SK-N-SH (cell line): ENCODE results near the gene MPP3. TPM values are rescaled to one million over a fixed set of nuclear protein-coding genes. Genes with fewer than 3 reads are reported as not detected.

Experiments
- CTCF ChIA-PET: fragments of 300-600, 350-600 bp; formaldehyde crosslinking; extraction: SDS; loops from one replicate; lab custom pipeline; 2021; lab: Yijun Ruan, JAX
- POLR2A ChIA-PET: fragments of 350-600 bp; sonication (Branson Sonifier 250); formaldehyde crosslinking; extraction: SDS; loops from one replicate; lab custom pipeline; 2020; ENCODE audit warnings: antibody characterized with exemption, inconsistent platforms; lab: Yijun Ruan, JAX
- DNase-seq: peaks from one replicate; pipeline ENCODE4 v3.0.0; 2012
- H2AFZ ChIP-seq: fragments of 200-600 bp; sonication (generic); 2 replicates; pipeline ENCODE4 v1.8.1; 2016; ENCODE audit warnings: antibody characterized with exemption, mild to moderate bottlenecking, low read depth
- H3F3A ChIP-seq: fragments of 200-600 bp; sonication (generic); replicated peaks from 2 replicates; pipeline ENCODE3; 2016; ENCODE audit warnings: antibody characterized with exemption, mild to moderate bottlenecking; ENCODE audit not compliant: insufficient read depth
- H3K27ac ChIP-seq, 2 experiments: fragments of 200-500 bp in 1 of 2; fragments of 200-600 bp in 1 of 2; sonication (Bioruptor generic) in 1 of 2; sonication (generic), shearing (Covaris generic) in 1 of 2; 2 replicates each; pipeline versions ENCODE4 v1.5.1 to v1.6.1; 2014 to 2016; ENCODE audit warnings: low read depth in 2 of 2, inconsistent platforms in 1 of 2, low read length in 1 of 2, mild to moderate bottlenecking in 1 of 2, mixed read lengths in 1 of 2
- H3K27me3 ChIP-seq: fragments of 200-600 bp; sonication (generic), shearing (Covaris generic); 2 replicates; pipeline ENCODE4 v1.6.1; 2016; ENCODE audit warnings: mixed run types; ENCODE audit not compliant: insufficient read depth
- H3K36me3 ChIP-seq, 2 experiments: fragments of 200-500 bp in 1 of 2; fragments of 200-600 bp in 1 of 2; sonication (Bioruptor generic) in 1 of 2; sonication (generic) in 1 of 2; replicated peaks in 1 of 2; 2 replicates each; pipeline versions ENCODE3 to v1.5.1; 2014 to 2016; ENCODE audit warnings: low read length in 1 of 2, mild to moderate bottlenecking in 1 of 2; ENCODE audit not compliant: insufficient read depth in 2 of 2, control insufficient read depth in 1 of 2
- H3K4me1 ChIP-seq, 2 experiments: fragments of 200-500 bp in 1 of 2; fragments of 200-600 bp in 1 of 2; sonication (Bioruptor generic) in 1 of 2; sonication (generic), shearing (Covaris generic) in 1 of 2; 2 replicates each; pipeline versions ENCODE4 v1.5.1 to v1.6.1; 2014 to 2016; ENCODE audit warnings: low read depth in 1 of 2, low read length in 1 of 2, mixed run types in 1 of 2; ENCODE audit not compliant: insufficient read depth in 2 of 2, control insufficient read depth in 1 of 2
- H3K4me2 ChIP-seq: fragments of 200-600 bp; sonication (generic), shearing (Covaris generic); 2 replicates; pipeline ENCODE4 v1.6.1; 2017; ENCODE audit warnings: mixed run types
- H3K4me3 ChIP-seq, 2 experiments: fragments of 200-500 bp in 1 of 2; fragments of 200-600 bp in 1 of 2; sonication (Bioruptor generic) in 1 of 2; sonication (generic), shearing (Covaris generic) in 1 of 2; 2 replicates each; pipeline versions ENCODE4 v1.5.1 to v1.8.1; 2014 to 2016; ENCODE audit warnings: low read depth in 2 of 2, inconsistent platforms in 1 of 2, low read length in 1 of 2, mild to moderate bottlenecking in 1 of 2, mixed read lengths in 1 of 2, moderate library complexity in 1 of 2
- H3K79me2 ChIP-seq: fragments of 200-600 bp; sonication (generic); 2 replicates; pipeline ENCODE4 v1.8.1; 2017; ENCODE audit warnings: mild to moderate bottlenecking; ENCODE audit not compliant: insufficient read depth
- H3K9ac ChIP-seq: fragments of 200-600 bp; sonication (generic); 2 replicates; pipeline ENCODE4 v1.6.1; 2017; ENCODE audit warnings: mixed run types
- H3K9me2 ChIP-seq: fragments of 200-600 bp; sonication (generic); 2 replicates; pipeline ENCODE4 v1.6.1; 2017; ENCODE audit warnings: mixed run types
- H3K9me3 ChIP-seq: fragments of 200-600 bp; sonication (generic); 2 replicates; pipeline ENCODE4 v1.6.1; 2017; ENCODE audit warnings: mixed run types, mild to moderate bottlenecking, moderate library complexity
- H4K20me1 ChIP-seq: fragments of 200-600 bp; sonication (generic); 2 replicates; pipeline ENCODE4 v1.6.1; 2017; ENCODE audit warnings: mild to moderate bottlenecking, mixed run types; ENCODE audit not compliant: insufficient read depth
- GATA2 ChIP-seq: sonication (generic); formaldehyde crosslinking; IDR thresholded peaks from 2 replicates; pipeline ENCODE4 v1.5.0; 2020; ENCODE audit warnings: mild to moderate bottlenecking, missing genetic modification reagents
- IRF3 ChIP-seq: fragments of 150-350 bp; IDR thresholded peaks from 2 replicates; pipeline ENCODE4 v1.6.1; 2016; ENCODE audit warnings: mild to moderate bottlenecking, low read depth, low read length
- JUND ChIP-seq: IDR thresholded peaks from 2 replicates; pipeline ENCODE4 v1.4.0; 2012
- MEF2A ChIP-seq: IDR thresholded peaks from 2 replicates; pipeline ENCODE4 v1.4.0; 2012; ENCODE audit warnings: low read depth, borderline replicate concordance
- MXI1 ChIP-seq: IDR thresholded peaks from 2 replicates; pipeline ENCODE4 v1.6.1; 2012; ENCODE audit warnings: mild to moderate bottlenecking, low read depth, low read length, improper control_type of control experiment
- NFIC ChIP-seq: IDR thresholded peaks from 2 replicates; pipeline ENCODE4 v1.4.0; 2012; ENCODE audit warnings: borderline replicate concordance
- NRF1 ChIP-seq: IDR thresholded peaks from 2 replicates; pipeline ENCODE4 v1.6.1; 2012; ENCODE audit warnings: low read depth, mild to moderate bottlenecking, low read length
- PBX3 ChIP-seq: IDR thresholded peaks from 2 replicates; pipeline ENCODE4; 2012
- RAD21 ChIP-seq: IDR thresholded peaks from 2 replicates; pipeline ENCODE4 v1.6.1; 2012; ENCODE audit warnings: mild to moderate bottlenecking, low read length
- SIN3A ChIP-seq: IDR thresholded peaks from 2 replicates; pipeline ENCODE4 v1.6.1; 2012; ENCODE audit warnings: low read depth, mild to moderate bottlenecking, low read length, moderate library complexity, borderline replicate concordance
- SMC3 ChIP-seq: IDR thresholded peaks from 2 replicates; pipeline ENCODE4 v1.6.1; 2012; ENCODE audit warnings: low read depth, low read length, improper control_type of control experiment
- YY1 ChIP-seq: IDR thresholded peaks from 2 replicates; pipeline ENCODE4 v1.4.0; 2012; ENCODE audit warnings: low read depth, mild to moderate bottlenecking
- WGBS: methylation state at CpG from one replicate; pipeline ENCODE4 v1.1.6; 2017; ENCODE audit warnings: low lambda C conversion rate; 5-methylcytosine and 5-hydroxymethylcytosine counted together
- polyA plus RNA-seq, 3 experiments: library from polyadenylated mRNA; depleted of rRNA; stranded (reverse); fragments of >200 nt; gene quantifications; 2 replicates each; pipeline ENCODE4 v1.2.3, GENCODE V29; 2012
- TF ChIP-seq, protein P1 (sequence below): fragments of 150-350 bp; IDR thresholded peaks from 2 replicates; pipeline ENCODE4 v1.6.1; 2017; ENCODE audit warnings: antibody characterized with exemption, low read length, low read depth, borderline replicate concordance
- TF ChIP-seq, protein P2 (sequence below): IDR thresholded peaks from 2 replicates; pipeline ENCODE4 v1.4.0; 2012; ENCODE audit warnings: low read depth, borderline replicate concordance
- TF ChIP-seq, protein P3 (sequence below): IDR thresholded peaks from 2 replicates; pipeline ENCODE4 v1.6.1; 2012; ENCODE audit warnings: mild to moderate bottlenecking, low read depth, low read length, moderate library complexity

Gene MPP3
- polyA plus RNA-seq, 1 of the 3 experiments (the other 2 are of a cell fraction): 14.1 TPM

GRCh38 chr17:43830510-43831140 is 2.3 kb downstream of the MPP3 start:
- Histone ChIP-seq H4K20me1 (no peaks in the 10 kb centered on the region), H3K4me1 (peaks cover 0 to 9% of the 10 kb centered on the region in 2 experiments; a peak in 1 of 4 replicates), H3K4me2 (no peak overlapping the region), H3K79me2 (peaks cover 10% of the 10 kb centered on the region; the same call in 1 of the 2 replicates), H3K9me2 (no peaks in the 10 kb centered on the region), H3K27me3 (no peaks in the 10 kb centered on the region), H3K27ac (no peak overlapping the region), H2AFZ (no peak overlapping the region), H3K9ac (no peak overlapping the region), H3K4me3 (no peak overlapping the region), H3K9me3 (no peaks in the 10 kb centered on the region), H3F3A (no peaks in the 10 kb centered on the region), H3K36me3 (peaks cover 18 to 33% of the 10 kb centered on the region in 2 experiments)
- TF ChIP-seq, protein P1, sequence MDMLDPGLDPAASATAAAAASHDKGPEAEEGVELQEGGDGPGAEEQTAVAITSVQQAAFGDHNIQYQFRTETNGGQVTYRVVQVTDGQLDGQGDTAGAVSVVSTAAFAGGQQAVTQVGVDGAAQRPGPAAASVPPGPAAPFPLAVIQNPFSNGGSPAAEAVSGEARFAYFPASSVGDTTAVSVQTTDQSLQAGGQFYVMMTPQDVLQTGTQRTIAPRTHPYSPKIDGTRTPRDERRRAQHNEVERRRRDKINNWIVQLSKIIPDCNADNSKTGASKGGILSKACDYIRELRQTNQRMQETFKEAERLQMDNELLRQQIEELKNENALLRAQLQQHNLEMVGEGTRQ: no peak
- TF ChIP-seq PBX3 (no peak), MXI1 (no peak), RAD21 (no peak), NRF1 (no peak), NFIC (no peak), IRF3 (no peak), MEF2A (no peak), GATA2 (CRISPR knock-in tag) (no peak), SIN3A (no peak)
- POLR2A ChIA-PET: no interaction called here
- no peak for DNase-seq
- 98% methylated on average over 7 of the region's 7 CpGs for WGBS
- CTCF ChIA-PET: interaction anchor here (1.5 to 1.6 kb wide), 2 partner anchors 9 to 64 kb away, joined by 4 to 6 read pairs; no protein-coding TSS in a partner anchor

DNA sequence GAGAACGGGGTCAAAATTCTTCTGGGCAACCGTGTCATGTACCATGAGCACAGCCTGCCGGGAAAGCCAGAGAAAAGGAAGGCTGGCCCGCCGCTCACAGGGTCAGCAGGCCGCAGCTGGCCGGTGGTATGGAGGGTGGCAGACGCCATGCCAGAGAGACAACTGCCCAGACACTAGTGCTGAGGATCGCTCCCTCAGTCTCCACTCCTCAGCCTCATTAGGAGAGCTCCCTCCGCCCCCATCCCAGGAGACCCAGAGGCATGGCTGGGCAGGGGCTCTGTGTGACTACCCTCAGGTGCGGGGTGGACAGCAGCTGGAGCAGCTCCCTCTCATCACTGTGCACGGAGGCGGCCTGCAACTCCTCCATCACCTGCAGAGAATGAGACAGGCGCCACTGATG is 3.2 kb downstream of the MPP3 start:
- Histone ChIP-seq H3K27ac (no peak overlapping the region), H3K4me2 (no peak overlapping the region), H3K4me3 (no peak overlapping the region), H3K9ac (no peak overlapping the region), H3K36me3 (peaks cover 18 to 37% of the 10 kb centered on the region in 2 experiments), H3K79me2 (peaks cover 10% of the 10 kb centered on the region; the same call in 1 of the 2 replicates), H2AFZ (no peak overlapping the region), H4K20me1 (no peaks in the 10 kb centered on the region), H3K27me3 (no peaks in the 10 kb centered on the region), H3K9me3 (no peaks in the 10 kb centered on the region), H3F3A (no peaks in the 10 kb centered on the region), H3K4me1 (peaks cover 0 to 9% of the 10 kb centered on the region in 2 experiments; a peak in 1 of 4 replicates), H3K9me2 (no peaks in the 10 kb centered on the region)
- DNase-seq: no peak
- WGBS: 91% methylated on average over 11 of the region's 14 CpGs
- ChIA-PET CTCF (interaction anchor here (1.1 to 1.5 kb wide), 3 partner anchors 17 to 63 kb away, joined by 4 to 6 read pairs (median 5); partner anchors contain the start of gene CD300LG), POLR2A (no interaction called here)
- TF ChIP-seq GATA2 (CRISPR knock-in tag) (no peak), YY1 (no peak), MXI1 (no peak), SMC3 (no peak), JUND (no peak), PBX3 (no peak)
- TF ChIP-seq, protein P2, sequence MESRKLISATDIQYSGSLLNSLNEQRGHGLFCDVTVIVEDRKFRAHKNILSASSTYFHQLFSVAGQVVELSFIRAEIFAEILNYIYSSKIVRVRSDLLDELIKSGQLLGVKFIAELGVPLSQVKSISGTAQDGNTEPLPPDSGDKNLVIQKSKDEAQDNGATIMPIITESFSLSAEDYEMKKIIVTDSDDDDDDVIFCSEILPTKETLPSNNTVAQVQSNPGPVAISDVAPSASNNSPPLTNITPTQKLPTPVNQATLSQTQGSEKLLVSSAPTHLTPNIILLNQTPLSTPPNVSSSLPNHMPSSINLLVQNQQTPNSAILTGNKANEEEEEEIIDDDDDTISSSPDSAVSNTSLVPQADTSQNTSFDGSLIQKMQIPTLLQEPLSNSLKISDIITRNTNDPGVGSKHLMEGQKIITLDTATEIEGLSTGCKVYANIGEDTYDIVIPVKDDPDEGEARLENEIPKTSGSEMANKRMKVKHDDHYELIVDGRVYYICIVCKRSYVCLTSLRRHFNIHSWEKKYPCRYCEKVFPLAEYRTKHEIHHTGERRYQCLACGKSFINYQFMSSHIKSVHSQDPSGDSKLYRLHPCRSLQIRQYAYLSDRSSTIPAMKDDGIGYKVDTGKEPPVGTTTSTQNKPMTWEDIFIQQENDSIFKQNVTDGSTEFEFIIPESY: no peak
- TF ChIP-seq, protein P3, sequence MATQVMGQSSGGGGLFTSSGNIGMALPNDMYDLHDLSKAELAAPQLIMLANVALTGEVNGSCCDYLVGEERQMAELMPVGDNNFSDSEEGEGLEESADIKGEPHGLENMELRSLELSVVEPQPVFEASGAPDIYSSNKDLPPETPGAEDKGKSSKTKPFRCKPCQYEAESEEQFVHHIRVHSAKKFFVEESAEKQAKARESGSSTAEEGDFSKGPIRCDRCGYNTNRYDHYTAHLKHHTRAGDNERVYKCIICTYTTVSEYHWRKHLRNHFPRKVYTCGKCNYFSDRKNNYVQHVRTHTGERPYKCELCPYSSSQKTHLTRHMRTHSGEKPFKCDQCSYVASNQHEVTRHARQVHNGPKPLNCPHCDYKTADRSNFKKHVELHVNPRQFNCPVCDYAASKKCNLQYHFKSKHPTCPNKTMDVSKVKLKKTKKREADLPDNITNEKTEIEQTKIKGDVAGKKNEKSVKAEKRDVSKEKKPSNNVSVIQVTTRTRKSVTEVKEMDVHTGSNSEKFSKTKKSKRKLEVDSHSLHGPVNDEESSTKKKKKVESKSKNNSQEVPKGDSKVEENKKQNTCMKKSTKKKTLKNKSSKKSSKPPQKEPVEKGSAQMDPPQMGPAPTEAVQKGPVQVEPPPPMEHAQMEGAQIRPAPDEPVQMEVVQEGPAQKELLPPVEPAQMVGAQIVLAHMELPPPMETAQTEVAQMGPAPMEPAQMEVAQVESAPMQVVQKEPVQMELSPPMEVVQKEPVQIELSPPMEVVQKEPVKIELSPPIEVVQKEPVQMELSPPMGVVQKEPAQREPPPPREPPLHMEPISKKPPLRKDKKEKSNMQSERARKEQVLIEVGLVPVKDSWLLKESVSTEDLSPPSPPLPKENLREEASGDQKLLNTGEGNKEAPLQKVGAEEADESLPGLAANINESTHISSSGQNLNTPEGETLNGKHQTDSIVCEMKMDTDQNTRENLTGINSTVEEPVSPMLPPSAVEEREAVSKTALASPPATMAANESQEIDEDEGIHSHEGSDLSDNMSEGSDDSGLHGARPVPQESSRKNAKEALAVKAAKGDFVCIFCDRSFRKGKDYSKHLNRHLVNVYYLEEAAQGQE: no peak
